Stimulated activated memory B cell treated with anti-CD40 and anti-IgM and Interleukin-4, amounts not matched to agents 10 μg/mL and 1 μg/mL and 100 μg/mL, for 72 hours (primary cell): ENCODE results near the gene MEX3D.

Source experiments
- ATAC-seq: fragments of 150-1000 bp; cut with Tn5 transposase; 2 replicates; pipeline ENCODE4 v1.10.0; 2021
- H3K27ac Mint-ChIP-seq: one replicate; pipeline ENCODE4 v1.8.0; 2022; ENCODE audit warnings: mild to moderate bottlenecking, mixed read lengths
- H3K27me3 Mint-ChIP-seq: one replicate; pipeline ENCODE4 v1.8.0; 2022; ENCODE audit warnings: mixed read lengths
- H3K36me3 Mint-ChIP-seq: one replicate; pipeline ENCODE4 v1.8.0; 2022; ENCODE audit warnings: mixed read lengths
- H3K4me1 Mint-ChIP-seq: one replicate; pipeline ENCODE4 v1.8.0; 2022; ENCODE audit warnings: mixed read lengths
- H3K4me3 Mint-ChIP-seq: one replicate; pipeline ENCODE4 v1.8.0; 2022; ENCODE audit warnings: mild to moderate bottlenecking, moderate library complexity, mixed read lengths
- H3K9me3 Mint-ChIP-seq: one replicate; pipeline ENCODE4 v1.8.0; 2022; ENCODE audit warnings: mixed read lengths

Gene MEX3D

DNA sequence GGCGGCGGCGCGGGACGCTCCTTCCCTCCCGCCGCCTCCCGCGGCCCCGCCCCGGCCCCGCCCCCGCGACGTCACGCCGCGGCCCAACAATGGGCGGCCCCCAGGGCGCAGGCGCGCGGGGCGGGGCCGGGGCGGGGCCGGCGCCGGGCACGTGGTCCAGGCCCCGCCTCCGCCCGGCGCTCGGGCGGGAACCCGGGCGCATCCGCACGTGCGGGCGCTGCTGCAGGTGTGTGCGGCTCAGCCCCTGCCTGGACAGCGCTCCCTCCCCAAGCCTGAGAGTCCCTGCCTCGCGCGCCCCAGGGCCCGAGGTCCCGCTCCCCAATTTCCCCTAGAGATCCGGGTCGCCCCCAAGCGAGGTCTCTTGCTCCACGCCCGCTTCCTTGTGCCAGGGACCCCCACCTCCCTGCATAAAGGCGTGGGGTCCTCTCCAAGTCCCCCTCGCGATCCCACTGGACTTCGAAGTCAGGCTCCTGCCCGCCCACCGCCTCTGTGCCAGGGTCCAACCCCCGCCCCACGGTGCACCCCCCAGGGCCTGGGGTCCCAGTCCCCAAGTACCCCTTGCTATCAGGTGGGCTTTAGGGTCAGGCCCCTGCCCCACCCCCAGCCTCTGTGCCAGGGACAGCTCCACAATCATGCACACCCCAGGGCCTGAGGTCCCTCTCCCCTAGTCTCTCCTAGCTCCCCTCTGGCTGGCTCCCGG, at the start of gene MEX3D:
TSS of gene MEX3D (minus strand) at position 6 of the 700 bp plus-strand sequence. CDS start 267 bp downstream, outside the sequence.
- Mint-ChIP-seq H3K4me3 (peak within 1 kb of the TSS; percentile 64), H3K9me3 (no peaks in the 10 kb centered on the region), H3K36me3 (no peaks in the 10 kb centered on the region), H3K27me3 (peaks cover 21% of the 10 kb centered on the region), H3K27ac (no peak within 1 kb of the TSS), H3K4me1 (peaks cover 21% of the 10 kb centered on the region)
- peak; percentile 87 for ATAC-seq

DNA sequence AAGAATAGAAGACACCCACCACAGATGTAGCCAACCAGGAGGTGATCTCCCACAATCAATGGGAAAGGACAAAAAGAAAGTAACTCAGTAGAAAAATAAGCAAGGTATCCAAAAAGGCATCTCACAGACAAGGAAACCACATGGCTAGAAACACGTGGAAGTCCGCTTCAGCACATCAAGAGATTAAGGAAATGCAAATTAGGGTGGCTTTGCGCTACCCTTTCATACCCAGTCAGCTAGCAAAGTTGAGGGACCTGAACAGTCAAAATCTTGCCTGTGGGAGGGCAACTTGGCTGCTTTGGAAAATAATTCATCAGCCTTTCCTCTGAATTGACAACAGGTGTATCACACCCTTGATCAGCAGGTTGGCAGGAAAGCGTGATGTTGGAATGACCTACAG, 48.8 kb upstream of the MEX3D start:
- H3K36me3 Mint-ChIP-seq = peaks cover 71% of the 10 kb centered on the region
- H3K27me3 Mint-ChIP-seq = no peaks in the 10 kb centered on the region
- H3K4me3 Mint-ChIP-seq = no peak overlapping the region
- no peaks in the 10 kb centered on the region for H3K9me3 Mint-ChIP-seq
- no peak for ATAC-seq
- peak overlapping the region; percentile 60 for H3K27ac Mint-ChIP-seq
- peaks cover 60% of the 10 kb centered on the region for H3K4me1 Mint-ChIP-seq

DNA sequence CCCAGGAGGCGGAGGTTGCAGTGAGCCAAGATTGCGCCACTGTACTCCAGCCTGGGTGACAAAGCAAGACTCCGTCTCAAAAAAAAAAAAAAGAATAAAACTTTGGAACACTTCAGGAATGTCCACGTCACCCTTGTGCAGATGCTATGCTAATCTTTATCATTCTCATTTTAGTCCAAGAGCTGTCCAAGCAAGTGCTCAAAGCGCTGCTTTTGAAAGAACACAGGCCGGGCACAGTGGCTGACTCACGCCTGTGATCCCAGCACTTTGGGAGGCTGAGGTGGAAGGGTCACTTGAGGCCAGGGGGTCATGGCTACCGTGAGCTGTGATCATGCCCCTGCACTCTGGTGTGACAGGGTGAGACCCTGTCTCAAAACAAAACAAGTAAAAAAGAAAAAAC, 48.3 kb upstream of the MEX3D start:
- Mint-ChIP-seq H3K27ac (peak overlapping the region; percentile 60), H3K4me3 (no peak overlapping the region)

DNA sequence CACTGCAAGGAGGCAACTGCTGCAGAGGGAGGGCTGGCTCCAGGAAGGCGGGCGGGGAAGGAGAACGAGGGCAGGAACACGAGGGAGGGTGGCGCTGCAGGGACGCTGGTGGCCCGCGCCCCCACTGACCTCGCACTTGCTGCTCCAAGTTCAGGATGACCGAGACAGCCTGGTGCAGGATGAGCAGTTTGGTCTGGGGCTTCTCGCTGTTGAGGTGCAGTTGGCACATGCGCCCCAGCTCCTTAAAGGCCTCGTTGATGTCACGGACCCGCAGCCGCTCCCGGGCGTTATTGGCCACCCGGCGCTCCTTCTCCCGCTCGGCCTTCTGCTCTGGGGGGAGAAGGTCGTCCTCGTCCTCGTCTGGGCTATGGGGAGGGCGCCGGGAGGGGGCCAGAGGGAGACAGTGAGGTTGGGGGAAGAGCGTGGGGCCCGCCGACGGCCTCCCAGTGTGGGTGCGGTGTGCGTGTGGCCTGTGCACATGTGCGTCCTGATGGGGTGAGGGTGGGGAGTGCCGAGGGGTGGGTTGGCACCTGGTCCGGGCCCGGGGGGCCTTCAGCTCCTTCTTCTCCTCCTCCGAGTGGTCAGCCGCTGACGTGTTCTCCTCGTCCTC, 47.1 kb upstream of the MEX3D start:
- ATAC-seq = no peak
- Mint-ChIP-seq H3K36me3 (peaks cover 85% of the 10 kb centered on the region), H3K27ac (no peak overlapping the region), H3K27me3 (no peaks in the 10 kb centered on the region), H3K4me3 (no peak overlapping the region), H3K9me3 (no peaks in the 10 kb centered on the region), H3K4me1 (peaks cover 58% of the 10 kb centered on the region)

More for the DNA sequence above, 48.3 kb upstream of the MEX3D start:
- Mint-ChIP-seq H3K27me3 (no peaks in the 10 kb centered on the region), H3K9me3 (no peaks in the 10 kb centered on the region), H3K36me3 (peaks cover 75% of the 10 kb centered on the region), H3K4me1 (peaks cover 63% of the 10 kb centered on the region)
- ATAC-seq = no peak

DNA sequence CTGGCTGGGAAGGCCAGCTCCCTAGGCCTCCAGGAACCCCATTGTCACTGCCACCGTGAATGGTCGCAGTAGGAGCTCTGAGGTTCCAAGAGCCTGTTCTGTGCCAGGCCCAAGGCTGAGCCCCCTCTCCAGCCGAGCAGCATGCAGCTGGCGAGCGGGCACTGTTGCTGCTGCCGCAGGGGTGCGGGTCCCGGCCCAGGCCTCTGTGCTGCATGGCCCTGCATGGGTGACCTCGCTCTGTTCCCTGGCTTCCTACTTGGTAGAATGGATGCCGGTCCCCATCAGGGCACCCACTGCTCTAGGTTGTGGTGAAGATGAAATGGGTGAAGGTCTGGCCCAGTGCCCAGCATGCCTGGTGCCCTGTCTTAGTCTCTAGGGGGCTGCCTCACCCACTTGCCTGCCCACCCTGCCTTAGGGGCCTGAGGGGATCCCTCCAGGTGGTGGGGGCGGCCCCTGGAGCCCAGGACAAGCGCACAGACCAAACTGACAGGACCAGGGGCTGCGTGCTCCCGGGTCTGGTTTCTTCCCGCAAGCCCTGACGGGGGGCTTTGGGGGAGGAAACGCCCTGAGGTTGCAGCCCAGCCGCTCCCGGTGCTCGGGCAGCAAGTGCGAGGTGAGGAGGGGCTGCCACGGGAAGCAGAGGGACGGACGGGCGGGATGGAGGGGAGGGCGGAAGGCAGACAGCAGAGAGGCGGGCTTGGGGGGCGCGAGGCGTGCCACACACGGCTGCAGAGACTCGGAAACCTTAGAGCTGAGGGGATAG, 45.9 kb upstream of the MEX3D start:
- no peaks in the 10 kb centered on the region for H3K9me3 Mint-ChIP-seq
- H3K27ac Mint-ChIP-seq = peak overlapping the region; percentile 48
- H3K27me3 Mint-ChIP-seq = no peaks in the 10 kb centered on the region
- ATAC-seq = no peak
- peaks cover 81% of the 10 kb centered on the region for H3K36me3 Mint-ChIP-seq
- H3K4me3 Mint-ChIP-seq = no peak overlapping the region
- peaks cover 59% of the 10 kb centered on the region for H3K4me1 Mint-ChIP-seq

DNA sequence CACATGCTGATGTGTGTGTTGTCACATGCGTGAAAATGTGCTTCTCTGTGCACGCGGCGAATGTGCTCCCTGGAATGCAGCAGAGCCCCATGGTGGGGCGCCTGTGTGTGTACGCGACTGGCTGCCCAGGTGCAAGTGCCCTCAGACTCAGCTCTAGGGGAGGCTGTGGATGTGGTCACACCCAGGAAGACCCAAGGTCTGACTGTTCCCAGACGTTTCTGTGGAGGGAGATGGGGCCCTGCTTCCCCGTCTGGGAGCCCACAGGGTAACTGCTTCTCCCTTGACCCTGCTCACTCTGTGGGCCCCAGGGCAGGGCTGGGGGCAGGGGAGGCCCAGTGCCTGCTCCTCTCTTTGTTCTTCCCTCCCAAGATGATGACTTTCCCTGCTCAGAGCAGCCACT, 45.0 kb upstream of the MEX3D start:
- H3K4me1 Mint-ChIP-seq = peaks cover 60% of the 10 kb centered on the region

DNA sequence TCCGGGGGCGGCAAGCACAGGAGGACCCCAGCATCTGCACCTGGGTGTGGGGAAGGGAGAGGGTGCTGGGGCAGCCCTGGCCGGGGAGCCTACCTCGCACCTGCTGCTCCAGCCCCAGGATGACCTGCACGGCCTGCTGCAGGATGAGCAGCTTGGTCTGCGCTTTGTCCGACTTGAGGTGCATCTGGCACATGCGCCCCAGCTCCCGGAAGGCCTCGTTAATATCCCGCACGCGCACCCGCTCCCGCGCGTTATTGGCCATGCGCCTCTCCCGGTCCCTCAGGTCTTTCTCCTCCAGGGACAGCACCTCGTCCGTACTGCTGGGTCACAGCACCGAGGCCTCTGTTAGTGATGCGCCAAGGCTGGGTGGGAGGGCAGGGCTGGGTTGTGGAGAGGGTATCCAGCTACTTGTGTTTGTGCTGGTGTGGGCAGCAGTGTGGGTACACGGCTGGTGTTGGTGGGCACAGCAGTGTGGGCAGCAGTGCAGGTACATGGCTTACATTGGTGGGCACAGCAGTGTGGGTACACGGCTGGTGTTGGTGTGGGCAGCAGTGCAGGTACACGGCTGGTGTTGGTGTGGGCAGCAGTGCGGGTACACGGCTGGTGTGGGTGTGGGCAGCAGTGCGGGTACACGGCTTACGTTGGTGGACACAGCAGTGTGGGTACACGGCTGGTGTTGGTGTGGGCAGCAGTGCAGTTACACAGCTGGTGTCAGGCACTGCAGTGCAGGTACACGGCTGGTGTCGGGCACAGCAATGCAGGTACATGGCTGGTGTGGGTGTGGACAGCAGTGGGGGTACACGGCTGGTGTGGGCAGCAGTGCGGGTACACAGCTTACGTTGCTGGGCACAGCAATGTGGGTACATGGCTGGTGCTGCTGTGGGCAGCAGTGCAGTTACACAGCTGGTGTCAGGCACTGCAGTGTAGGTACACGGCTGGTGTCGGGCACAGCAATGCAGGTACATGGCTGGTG, 44.3 kb upstream of the MEX3D start:
- Mint-ChIP-seq H3K4me1 (peaks cover 54% of the 10 kb centered on the region), H3K9me3 (no peaks in the 10 kb centered on the region), H3K27ac (no peak overlapping the region), H3K27me3 (no peaks in the 10 kb centered on the region), H3K36me3 (peaks cover 70% of the 10 kb centered on the region), H3K4me3 (no peak overlapping the region)
- no peak for ATAC-seq

More for the DNA sequence above, 45.0 kb upstream of the MEX3D start:
- no peak overlapping the region for H3K27ac Mint-ChIP-seq
- no peaks in the 10 kb centered on the region for H3K9me3 Mint-ChIP-seq
- H3K27me3 Mint-ChIP-seq = no peaks in the 10 kb centered on the region
- peaks cover 74% of the 10 kb centered on the region for H3K36me3 Mint-ChIP-seq
- H3K4me3 Mint-ChIP-seq = no peak overlapping the region
- ATAC-seq = no peak

DNA sequence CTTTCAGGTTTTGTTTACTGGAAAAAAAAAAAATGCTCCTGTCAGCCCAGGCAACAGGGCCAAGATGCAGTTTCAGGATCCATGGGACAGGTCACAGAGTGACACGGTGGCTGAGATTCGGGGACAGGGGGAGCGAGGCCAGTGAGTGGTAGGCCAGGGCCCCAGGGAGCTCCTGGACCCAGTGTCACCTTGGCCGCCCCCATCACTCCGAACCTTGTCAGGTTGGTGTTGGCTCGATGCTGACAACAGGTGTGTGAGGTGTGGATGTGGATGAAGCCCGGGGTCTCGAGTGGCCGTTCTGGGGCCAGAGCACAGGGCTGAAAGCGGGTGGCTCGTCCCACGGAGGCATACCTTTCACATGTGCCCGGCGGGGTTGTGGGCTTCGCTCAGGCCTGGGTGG, 43.2 kb upstream of the MEX3D start:
- peaks cover 59% of the 10 kb centered on the region for H3K36me3 Mint-ChIP-seq
- no peaks in the 10 kb centered on the region for H3K9me3 Mint-ChIP-seq
- H3K27me3 Mint-ChIP-seq = no peaks in the 10 kb centered on the region
- ATAC-seq = no peak
- H3K4me3 Mint-ChIP-seq = no peak overlapping the region
- peaks cover 50% of the 10 kb centered on the region for H3K4me1 Mint-ChIP-seq
- H3K27ac Mint-ChIP-seq = no peak overlapping the region

DNA sequence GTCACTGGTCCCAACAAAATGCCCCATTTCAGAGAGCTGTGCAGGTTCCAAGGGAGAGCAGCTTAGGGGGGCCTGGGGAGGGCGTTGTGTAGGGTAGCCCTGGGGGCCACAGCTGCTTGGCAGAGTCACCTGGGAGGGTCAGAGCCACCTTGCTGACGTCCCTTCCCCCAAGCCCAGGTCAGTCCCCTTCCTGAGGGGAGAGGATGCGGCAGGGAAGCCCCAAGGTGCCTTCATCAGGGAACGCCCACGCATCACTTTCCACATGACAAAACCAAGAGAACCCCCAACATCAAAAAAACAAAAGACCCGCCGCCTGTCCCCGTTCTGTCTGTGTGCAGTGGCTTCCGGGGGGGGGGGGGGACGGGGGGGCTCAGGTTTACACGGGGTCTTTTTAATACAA, 42.5 kb upstream of the MEX3D start:
- no peak for ATAC-seq
- H3K4me1 Mint-ChIP-seq = peaks cover 57% of the 10 kb centered on the region
- no peaks in the 10 kb centered on the region for H3K9me3 Mint-ChIP-seq
- H3K27me3 Mint-ChIP-seq = no peaks in the 10 kb centered on the region
- no peak overlapping the region for H3K4me3 Mint-ChIP-seq
- peaks cover 53% of the 10 kb centered on the region for H3K36me3 Mint-ChIP-seq
- no peak overlapping the region for H3K27ac Mint-ChIP-seq

DNA sequence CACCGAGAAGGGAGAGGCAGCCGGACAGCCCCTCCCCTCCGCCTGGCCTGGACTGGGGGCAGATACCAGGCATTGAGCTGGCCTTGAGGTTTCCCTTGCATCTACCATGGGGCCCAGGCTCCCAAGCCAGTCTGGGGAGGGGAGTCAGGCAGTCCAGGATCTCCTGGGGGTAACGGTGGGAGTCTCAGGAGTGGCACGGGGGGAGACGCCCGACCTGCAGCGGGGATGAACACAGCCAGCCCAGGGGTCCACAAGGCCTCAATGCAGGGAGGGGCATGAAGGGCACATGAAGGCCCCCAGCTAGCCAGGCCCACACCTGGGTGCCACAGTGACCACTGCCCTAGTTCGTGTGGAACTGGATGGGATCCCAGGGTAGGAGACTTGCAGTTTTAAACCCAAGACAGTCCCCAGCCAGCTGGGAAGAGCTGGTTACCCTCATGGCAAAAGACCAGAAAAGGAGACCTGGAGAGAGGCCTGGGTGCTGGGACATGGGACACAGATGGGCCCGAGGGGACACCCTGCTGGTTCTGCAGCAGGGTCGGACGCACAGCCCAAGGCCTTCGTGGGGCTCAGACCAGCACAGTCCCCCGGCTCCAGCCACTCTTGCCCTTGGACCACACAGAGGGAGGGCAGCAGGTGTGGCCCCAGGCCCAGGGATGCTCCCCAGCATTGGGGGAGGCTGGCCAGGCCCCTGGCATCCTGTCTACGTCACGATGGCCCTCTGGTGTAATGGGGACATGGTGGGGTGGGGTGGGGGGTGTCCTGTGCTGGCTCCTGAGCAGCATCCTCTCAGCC, 41.8 kb upstream of the MEX3D start:
- H3K4me3 Mint-ChIP-seq = no peak overlapping the region
- peaks cover 46% of the 10 kb centered on the region for H3K36me3 Mint-ChIP-seq
- no peaks in the 10 kb centered on the region for H3K27me3 Mint-ChIP-seq
- H3K4me1 Mint-ChIP-seq = peaks cover 61% of the 10 kb centered on the region
- H3K9me3 Mint-ChIP-seq = no peaks in the 10 kb centered on the region
- no peak for ATAC-seq
- no peak overlapping the region for H3K27ac Mint-ChIP-seq

DNA sequence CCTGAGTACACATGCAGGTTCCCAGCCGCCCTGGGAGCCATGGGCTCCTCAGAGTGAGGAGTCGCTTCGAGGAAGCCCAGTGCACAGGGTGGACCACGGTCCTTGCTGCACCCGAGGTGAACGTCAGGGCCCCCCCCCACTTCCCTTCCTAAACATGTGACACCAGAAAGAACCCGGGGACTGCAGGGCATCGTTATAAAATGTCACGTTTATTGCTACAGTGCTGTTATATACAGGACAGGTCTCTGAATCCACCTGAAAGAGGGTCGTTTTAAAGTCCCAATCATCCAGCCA, 40.9 kb upstream of the MEX3D start:
- no peak overlapping the region for H3K4me3 Mint-ChIP-seq
- no peaks in the 10 kb centered on the region for H3K27me3 Mint-ChIP-seq
- H3K4me1 Mint-ChIP-seq = peaks cover 64% of the 10 kb centered on the region
- ATAC-seq = no peak
- H3K27ac Mint-ChIP-seq = peak overlapping the region; percentile 44
- H3K36me3 Mint-ChIP-seq = peaks cover 38% of the 10 kb centered on the region
- H3K9me3 Mint-ChIP-seq = no peaks in the 10 kb centered on the region

DNA sequence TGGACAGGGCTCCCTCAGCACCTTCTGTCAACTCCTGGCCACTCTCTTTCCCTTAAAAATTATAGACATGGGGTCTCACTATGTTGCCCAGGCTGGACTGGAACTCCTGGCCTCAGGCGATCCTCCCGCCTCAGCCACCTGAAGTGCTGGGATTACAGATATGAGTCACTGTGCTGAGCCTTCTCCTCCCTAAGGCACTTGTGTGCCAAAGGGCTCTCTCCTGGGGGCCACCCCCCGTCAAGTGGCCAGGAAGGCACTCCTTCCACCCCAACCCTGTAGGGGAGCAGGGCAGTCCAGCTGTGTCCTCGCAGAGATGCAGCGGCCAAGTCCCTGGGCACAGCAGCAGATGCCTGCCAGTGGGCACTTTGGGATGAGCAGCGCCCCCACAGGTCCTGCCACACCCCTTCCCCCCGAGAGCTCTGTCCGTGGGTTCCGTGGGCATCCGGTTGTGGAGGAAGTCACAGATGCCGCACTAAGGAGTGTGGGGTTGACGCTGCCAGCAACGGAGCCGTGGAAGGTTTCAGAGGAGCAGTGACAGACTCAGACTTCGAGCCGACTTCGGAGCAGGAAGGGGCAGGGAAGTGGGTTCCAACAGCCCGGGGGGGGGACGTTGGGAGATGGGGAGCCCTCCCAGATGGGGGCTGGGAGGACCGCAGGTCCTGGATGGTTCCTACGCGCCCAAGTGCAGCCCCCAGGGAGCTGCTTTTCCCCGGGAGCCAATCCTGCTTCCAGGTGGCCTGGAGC, 40.4 kb upstream of the MEX3D start:
- H3K4me3 Mint-ChIP-seq = peak overlapping the region; percentile 12
- no peak for ATAC-seq
- H3K9me3 Mint-ChIP-seq = no peaks in the 10 kb centered on the region
- H3K27me3 Mint-ChIP-seq = no peaks in the 10 kb centered on the region
- peaks cover 62% of the 10 kb centered on the region for H3K4me1 Mint-ChIP-seq
- H3K27ac Mint-ChIP-seq = peak overlapping the region; percentile 44
- peaks cover 33% of the 10 kb centered on the region for H3K36me3 Mint-ChIP-seq

DNA sequence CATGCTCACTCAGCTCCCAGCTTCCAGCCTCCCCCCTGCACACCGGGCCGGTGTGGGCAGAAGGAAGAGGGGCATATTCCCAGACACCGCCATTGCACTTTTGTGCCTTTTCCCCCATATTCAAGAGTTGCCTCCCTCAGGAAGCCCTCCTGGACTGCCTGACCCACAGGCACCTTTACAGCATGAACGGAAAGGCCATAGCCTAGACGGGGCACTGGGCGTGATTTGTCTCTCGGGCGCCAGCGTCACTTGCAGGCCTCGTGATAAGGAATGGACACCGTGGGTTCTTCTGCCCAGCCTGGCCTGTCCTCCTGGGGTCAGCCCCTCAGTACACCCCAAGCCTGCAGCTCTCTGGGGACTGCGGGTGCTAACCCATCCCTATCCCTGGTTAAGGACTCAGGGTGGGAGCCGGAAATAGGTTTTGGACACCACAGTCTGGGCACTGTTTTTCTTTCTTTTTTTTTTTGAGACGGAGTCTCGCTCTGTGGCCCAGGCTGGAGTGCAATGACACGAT, 38.1 kb upstream of the MEX3D start:
- Mint-ChIP-seq H3K27me3 (no peaks in the 10 kb centered on the region), H3K9me3 (no peaks in the 10 kb centered on the region), H3K36me3 (peaks cover 16% of the 10 kb centered on the region), H3K4me3 (peak overlapping the region; percentile 95), H3K27ac (peak overlapping the region; percentile 94), H3K4me1 (peaks cover 61% of the 10 kb centered on the region)
- ATAC-seq = no peak
